SK-N-SH (cell line): ENCODE measurements around the gene SAMD7. TPM values are rescaled to one million over a fixed set of nuclear protein-coding genes. Genes with fewer than 3 reads are reported as not detected.
A peak's percentile ranks its signal among the peaks of the same experiment; 100 is the strongest.

Experiments used
- CTCF ChIA-PET: fragments of 300-600, 350-600 bp; formaldehyde crosslinking; extraction: SDS; loops from one replicate; lab custom pipeline; 2021; lab: Yijun Ruan, JAX
- POLR2A ChIA-PET: fragments of 350-600 bp; sonication (Branson Sonifier 250); formaldehyde crosslinking; extraction: SDS; loops from one replicate; lab custom pipeline; 2020; ENCODE audit warnings: antibody characterized with exemption, inconsistent platforms; lab: Yijun Ruan, JAX
- DNase-seq: peaks from one replicate; pipeline ENCODE4 v3.0.0; 2012
- H2AFZ ChIP-seq: fragments of 200-600 bp; sonication (generic); 2 replicates; pipeline ENCODE4 v1.8.1; 2016; ENCODE audit warnings: antibody characterized with exemption, mild to moderate bottlenecking, low read depth
- H3F3A ChIP-seq: fragments of 200-600 bp; sonication (generic); replicated peaks from 2 replicates; pipeline ENCODE3; 2016; ENCODE audit warnings: antibody characterized with exemption, mild to moderate bottlenecking; ENCODE audit not compliant: insufficient read depth
- H3K27ac ChIP-seq, 2 experiments: fragments of 200-500 bp in 1 of 2; fragments of 200-600 bp in 1 of 2; sonication (Bioruptor generic) in 1 of 2; sonication (generic), shearing (Covaris generic) in 1 of 2; 2 replicates each; pipeline versions ENCODE4 v1.5.1 to v1.6.1; 2014 to 2016; ENCODE audit warnings: low read depth in 2 of 2, inconsistent platforms in 1 of 2, low read length in 1 of 2, mild to moderate bottlenecking in 1 of 2, mixed read lengths in 1 of 2
- H3K27me3 ChIP-seq: fragments of 200-600 bp; sonication (generic), shearing (Covaris generic); 2 replicates; pipeline ENCODE4 v1.6.1; 2016; ENCODE audit warnings: mixed run types; ENCODE audit not compliant: insufficient read depth
- H3K36me3 ChIP-seq, 2 experiments: fragments of 200-500 bp in 1 of 2; fragments of 200-600 bp in 1 of 2; sonication (Bioruptor generic) in 1 of 2; sonication (generic) in 1 of 2; replicated peaks in 1 of 2; 2 replicates each; pipeline versions ENCODE3 to v1.5.1; 2014 to 2016; ENCODE audit warnings: low read length in 1 of 2, mild to moderate bottlenecking in 1 of 2; ENCODE audit not compliant: insufficient read depth in 2 of 2, control insufficient read depth in 1 of 2
- H3K4me1 ChIP-seq, 2 experiments: fragments of 200-500 bp in 1 of 2; fragments of 200-600 bp in 1 of 2; sonication (Bioruptor generic) in 1 of 2; sonication (generic), shearing (Covaris generic) in 1 of 2; 2 replicates each; pipeline versions ENCODE4 v1.5.1 to v1.6.1; 2014 to 2016; ENCODE audit warnings: low read depth in 1 of 2, low read length in 1 of 2, mixed run types in 1 of 2; ENCODE audit not compliant: insufficient read depth in 2 of 2, control insufficient read depth in 1 of 2
- H3K4me2 ChIP-seq: fragments of 200-600 bp; sonication (generic), shearing (Covaris generic); 2 replicates; pipeline ENCODE4 v1.6.1; 2017; ENCODE audit warnings: mixed run types
- H3K4me3 ChIP-seq, 2 experiments: fragments of 200-500 bp in 1 of 2; fragments of 200-600 bp in 1 of 2; sonication (Bioruptor generic) in 1 of 2; sonication (generic), shearing (Covaris generic) in 1 of 2; 2 replicates each; pipeline versions ENCODE4 v1.5.1 to v1.8.1; 2014 to 2016; ENCODE audit warnings: low read depth in 2 of 2, inconsistent platforms in 1 of 2, low read length in 1 of 2, mild to moderate bottlenecking in 1 of 2, mixed read lengths in 1 of 2, moderate library complexity in 1 of 2
- H3K79me2 ChIP-seq: fragments of 200-600 bp; sonication (generic); 2 replicates; pipeline ENCODE4 v1.8.1; 2017; ENCODE audit warnings: mild to moderate bottlenecking; ENCODE audit not compliant: insufficient read depth
- H3K9ac ChIP-seq: fragments of 200-600 bp; sonication (generic); 2 replicates; pipeline ENCODE4 v1.6.1; 2017; ENCODE audit warnings: mixed run types
- H3K9me2 ChIP-seq: fragments of 200-600 bp; sonication (generic); 2 replicates; pipeline ENCODE4 v1.6.1; 2017; ENCODE audit warnings: mixed run types
- H3K9me3 ChIP-seq: fragments of 200-600 bp; sonication (generic); 2 replicates; pipeline ENCODE4 v1.6.1; 2017; ENCODE audit warnings: mixed run types, mild to moderate bottlenecking, moderate library complexity
- H4K20me1 ChIP-seq: fragments of 200-600 bp; sonication (generic); 2 replicates; pipeline ENCODE4 v1.6.1; 2017; ENCODE audit warnings: mild to moderate bottlenecking, mixed run types; ENCODE audit not compliant: insufficient read depth
- EP300 ChIP-seq, 2 experiments: IDR thresholded peaks; 2 replicates each; pipeline versions ENCODE4 v1.4.0 to v1.6.1; 2012; ENCODE audit warnings: borderline replicate concordance in 1 of 2, low read depth in 1 of 2, low read length in 1 of 2
- EZH2phosphoT487 ChIP-seq: fragments of 200-600 bp; sonication (generic); IDR thresholded peaks from 2 replicates; pipeline ENCODE4 v1.6.1; 2017; ENCODE audit warnings: low read depth, mixed run types, mild to moderate bottlenecking, antibody characterized with exemption, moderate library complexity, borderline replicate concordance
- FOSL2 ChIP-seq: IDR thresholded peaks from 2 replicates; pipeline ENCODE4 v1.4.0; 2012; ENCODE audit warnings: low read depth, mild to moderate bottlenecking, moderate library complexity, borderline replicate concordance
- FOXJ3 ChIP-seq: sonication (generic); formaldehyde crosslinking; IDR thresholded peaks from 2 replicates; pipeline ENCODE4 v1.5.1; 2020; ENCODE audit warnings: mild to moderate bottlenecking, missing genetic modification reagents
- GABPA ChIP-seq: IDR thresholded peaks from 2 replicates; pipeline ENCODE4 v1.4.0; 2012; ENCODE audit warnings: low read depth, mild to moderate bottlenecking
- SMC3 ChIP-seq: IDR thresholded peaks from 2 replicates; pipeline ENCODE4 v1.6.1; 2012; ENCODE audit warnings: low read depth, low read length, improper control_type of control experiment
- TEAD4 ChIP-seq: IDR thresholded peaks from 2 replicates; pipeline ENCODE4 v1.4.0; 2012; ENCODE audit warnings: mild to moderate bottlenecking, borderline replicate concordance; ENCODE audit not compliant: insufficient read depth
- YY1 ChIP-seq: IDR thresholded peaks from 2 replicates; pipeline ENCODE4 v1.4.0; 2012; ENCODE audit warnings: low read depth, mild to moderate bottlenecking
- WGBS: methylation state at CpG from one replicate; pipeline ENCODE4 v1.1.6; 2017; ENCODE audit warnings: low lambda C conversion rate; 5-methylcytosine and 5-hydroxymethylcytosine counted together
- polyA plus RNA-seq, 3 experiments: library from polyadenylated mRNA; depleted of rRNA; stranded (reverse); fragments of >200 nt; gene quantifications; 2 replicates each; pipeline ENCODE4 v1.2.3, GENCODE V29; 2012
- TF ChIP-seq, protein P1 (sequence below): fragments of 200-600 bp; sonication (generic); IDR thresholded peaks from 2 replicates; pipeline ENCODE4 v1.6.1; 2017; ENCODE audit warnings: antibody characterized with exemption, mild to moderate bottlenecking, moderate library complexity
- TF ChIP-seq, protein P2 (sequence below): IDR thresholded peaks from 2 replicates; pipeline ENCODE4 v1.4.0; 2012; ENCODE audit warnings: low read depth, borderline replicate concordance
- TF ChIP-seq, protein P3 (sequence below): fragments of 150-350 bp; IDR thresholded peaks from 2 replicates; pipeline ENCODE4 v1.6.1; 2016; ENCODE audit warnings: mild to moderate bottlenecking, low read depth, low read length

The SAMD7 gene, protein sequence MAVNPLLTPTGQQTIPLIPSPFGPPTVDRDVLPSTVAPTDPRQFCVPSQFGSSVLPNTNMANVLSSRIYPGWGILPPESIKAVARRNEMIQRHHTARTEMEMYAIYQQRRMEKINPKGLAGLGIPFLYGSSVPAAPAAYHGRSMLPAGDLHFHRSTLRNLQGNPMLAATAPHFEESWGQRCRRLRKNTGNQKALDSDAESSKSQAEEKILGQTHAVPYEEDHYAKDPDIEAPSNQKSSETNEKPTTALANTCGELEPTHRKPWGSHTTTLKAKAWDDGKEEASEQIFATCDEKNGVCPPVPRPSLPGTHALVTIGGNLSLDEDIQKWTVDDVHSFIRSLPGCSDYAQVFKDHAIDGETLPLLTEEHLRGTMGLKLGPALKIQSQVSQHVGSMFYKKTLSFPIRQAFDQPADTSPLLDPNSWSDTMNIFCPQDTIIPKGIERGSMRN
- not detected in 2 replicates for polyA plus RNA-seq (2012; rRNA removed)
- 0.01 TPM in 1 of 2 replicates, not detected in the other for polyA plus RNA-seq (2012; cell fraction: cytosol; rRNA removed)
- polyA plus RNA-seq (2012; cell fraction: nucleus; rRNA removed): not detected in 2 replicates

DNA sequence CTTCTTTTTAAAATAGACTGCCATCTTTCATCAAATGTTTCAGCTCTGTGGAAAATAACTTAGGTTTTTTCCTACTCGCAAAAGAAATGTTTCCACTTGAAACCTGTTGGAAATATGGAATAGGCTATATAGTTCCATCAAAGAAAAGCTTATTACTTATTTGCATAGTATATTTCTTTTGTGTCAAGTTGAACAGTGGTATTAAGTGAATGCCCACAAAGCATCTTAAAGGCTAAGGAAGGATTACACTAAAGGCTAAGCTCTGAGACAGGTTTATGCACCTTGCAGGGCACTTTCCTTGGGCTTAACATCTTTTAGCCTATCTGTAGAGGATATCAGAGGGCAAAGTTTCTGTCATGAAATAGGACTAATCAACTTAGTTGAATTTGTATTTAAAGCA, at the start of gene SAMD7:
Gene SAMD7 (plus strand): TSS at position 301 of the 400 bp plus-strand sequence. CDS start 7,927 bp downstream, outside the sequence.
- Histone ChIP-seq H3K4me2 (no peak within 1 kb of the TSS), H3K27ac (no peak within 1 kb of the TSS), H3K4me3 (no peak within 1 kb of the TSS), H3K27me3 (no peaks in the 10 kb centered on the region), H3K9me2 (no peaks in the 10 kb centered on the region), H2AFZ (0 out of 2 replicates have a peak within 1 kb of the TSS, but pooled peaks have one; percentile 41), H3F3A (no peaks in the 10 kb centered on the region), H3K4me1 (no peaks in the 10 kb centered on the region; a peak in 2 of 4 replicates), H3K79me2 (no peaks in the 10 kb centered on the region), H3K9me3 (no peaks in the 10 kb centered on the region), H3K36me3 (no peaks in the 10 kb centered on the region), H3K9ac (no peak within 1 kb of the TSS), H4K20me1 (no peaks in the 10 kb centered on the region)
- TF ChIP-seq FOXJ3 (CRISPR knock-in tag) (no peak), EZH2phosphoT487 (no peak), FOSL2 (no peak), GABPA (no peak), EP300 (IDR thresholded peaks at IDR 0.05; ENCODE audit: borderline replicate concordance in 1 of 2, low read depth in 1 of 2, low read length in 1 of 2) (no peak), SMC3 (no peak), YY1 (no peak), TEAD4 (no peak)
- TF ChIP-seq, protein P1, sequence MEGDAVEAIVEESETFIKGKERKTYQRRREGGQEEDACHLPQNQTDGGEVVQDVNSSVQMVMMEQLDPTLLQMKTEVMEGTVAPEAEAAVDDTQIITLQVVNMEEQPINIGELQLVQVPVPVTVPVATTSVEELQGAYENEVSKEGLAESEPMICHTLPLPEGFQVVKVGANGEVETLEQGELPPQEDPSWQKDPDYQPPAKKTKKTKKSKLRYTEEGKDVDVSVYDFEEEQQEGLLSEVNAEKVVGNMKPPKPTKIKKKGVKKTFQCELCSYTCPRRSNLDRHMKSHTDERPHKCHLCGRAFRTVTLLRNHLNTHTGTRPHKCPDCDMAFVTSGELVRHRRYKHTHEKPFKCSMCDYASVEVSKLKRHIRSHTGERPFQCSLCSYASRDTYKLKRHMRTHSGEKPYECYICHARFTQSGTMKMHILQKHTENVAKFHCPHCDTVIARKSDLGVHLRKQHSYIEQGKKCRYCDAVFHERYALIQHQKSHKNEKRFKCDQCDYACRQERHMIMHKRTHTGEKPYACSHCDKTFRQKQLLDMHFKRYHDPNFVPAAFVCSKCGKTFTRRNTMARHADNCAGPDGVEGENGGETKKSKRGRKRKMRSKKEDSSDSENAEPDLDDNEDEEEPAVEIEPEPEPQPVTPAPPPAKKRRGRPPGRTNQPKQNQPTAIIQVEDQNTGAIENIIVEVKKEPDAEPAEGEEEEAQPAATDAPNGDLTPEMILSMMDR: no peak
- TF ChIP-seq, protein P2, sequence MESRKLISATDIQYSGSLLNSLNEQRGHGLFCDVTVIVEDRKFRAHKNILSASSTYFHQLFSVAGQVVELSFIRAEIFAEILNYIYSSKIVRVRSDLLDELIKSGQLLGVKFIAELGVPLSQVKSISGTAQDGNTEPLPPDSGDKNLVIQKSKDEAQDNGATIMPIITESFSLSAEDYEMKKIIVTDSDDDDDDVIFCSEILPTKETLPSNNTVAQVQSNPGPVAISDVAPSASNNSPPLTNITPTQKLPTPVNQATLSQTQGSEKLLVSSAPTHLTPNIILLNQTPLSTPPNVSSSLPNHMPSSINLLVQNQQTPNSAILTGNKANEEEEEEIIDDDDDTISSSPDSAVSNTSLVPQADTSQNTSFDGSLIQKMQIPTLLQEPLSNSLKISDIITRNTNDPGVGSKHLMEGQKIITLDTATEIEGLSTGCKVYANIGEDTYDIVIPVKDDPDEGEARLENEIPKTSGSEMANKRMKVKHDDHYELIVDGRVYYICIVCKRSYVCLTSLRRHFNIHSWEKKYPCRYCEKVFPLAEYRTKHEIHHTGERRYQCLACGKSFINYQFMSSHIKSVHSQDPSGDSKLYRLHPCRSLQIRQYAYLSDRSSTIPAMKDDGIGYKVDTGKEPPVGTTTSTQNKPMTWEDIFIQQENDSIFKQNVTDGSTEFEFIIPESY: no peak
- TF ChIP-seq, protein P3, sequence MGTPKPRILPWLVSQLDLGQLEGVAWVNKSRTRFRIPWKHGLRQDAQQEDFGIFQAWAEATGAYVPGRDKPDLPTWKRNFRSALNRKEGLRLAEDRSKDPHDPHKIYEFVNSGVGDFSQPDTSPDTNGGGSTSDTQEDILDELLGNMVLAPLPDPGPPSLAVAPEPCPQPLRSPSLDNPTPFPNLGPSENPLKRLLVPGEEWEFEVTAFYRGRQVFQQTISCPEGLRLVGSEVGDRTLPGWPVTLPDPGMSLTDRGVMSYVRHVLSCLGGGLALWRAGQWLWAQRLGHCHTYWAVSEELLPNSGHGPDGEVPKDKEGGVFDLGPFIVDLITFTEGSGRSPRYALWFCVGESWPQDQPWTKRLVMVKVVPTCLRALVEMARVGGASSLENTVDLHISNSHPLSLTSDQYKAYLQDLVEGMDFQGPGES: no peak
- ChIA-PET CTCF (interaction anchor here (1.3 kb wide), 1 partner anchor 12 kb away, joined by 5 read pairs; no protein-coding TSS in a partner anchor), POLR2A (no interaction called here)
- no peak for DNase-seq
- 72% methylated on average over 1 of the region's 1 CpG for WGBS
